NCI-H82 (cell line): ENCODE data around the gene TMEM144.

Experiments
- DNase-seq: peaks from one replicate; lab custom pipeline; 2025; lab: John Stamatoyannopoulos, UW

TMEM144 gene

GRCh38 chr4:158297866-158298265 lies 87.6 kb downstream of the TMEM144 start:
- DNase-seq: no peak

- no peak for DNase-seq
Measured at GRCh38 chr4:158299459-158300007, 89.2 kb downstream of the TMEM144 start.

GRCh38 chr4:158300012-158300411 lies 89.7 kb downstream of the TMEM144 start:
- DNase-seq: no peak

GRCh38 chr4:158302076-158302866 lies 92.0 kb downstream of the TMEM144 start:
- no peak for DNase-seq

- no peak for DNase-seq
Measured at GRCh38 chr4:158304694-158305093, 94.4 kb downstream of the TMEM144 start.
